WTC11 (cell line): ENCODE data around the gene FYN. TPM values are rescaled to one million over a fixed set of nuclear protein-coding genes. Genes with fewer than 3 reads are reported as not detected.

Source experiments
- ATAC-seq: fragments of 200-7000 bp; cut with Tn5 transposase; 2 replicates; pipeline ENCODE4 v1.10.0; 2021; ENCODE audit warnings: mild to moderate bottlenecking, moderate library complexity
- CTCF ChIA-PET: fragments of 300-600 bp; sonication (Branson Sonifier 250); formaldehyde crosslinking; loops from one replicate; lab custom pipeline; 2021; ENCODE audit warnings: antibody characterized with exemption; lab: Charles Lee
- POLR2A ChIA-PET: fragments of 350-600 bp; sonication (Branson Sonifier 250); formaldehyde crosslinking; loops from one replicate; lab custom pipeline; 2021; ENCODE audit warnings: antibody characterized with exemption; lab: Charles Lee
- DNase-seq: peaks from one replicate; pipeline ENCODE4 v3.0.0; 2021; ENCODE audit warnings: low spot score
- H3K27ac Mint-ChIP-seq: 2 replicates; pipeline ENCODE4 v1.8.0; 2021; ENCODE audit warnings: mixed read lengths
- H3K27me3 Mint-ChIP-seq: 2 replicates; pipeline ENCODE4 v1.8.0; 2021; ENCODE audit warnings: low read depth, mild to moderate bottlenecking, moderate library complexity, mixed read lengths
- H3K36me3 Mint-ChIP-seq: 2 replicates; pipeline ENCODE4 v1.8.0; 2021; ENCODE audit warnings: mixed read lengths
- H3K4me1 Mint-ChIP-seq: 2 replicates; pipeline ENCODE4 v1.8.0; 2022; ENCODE audit warnings: mixed read lengths
- H3K4me3 Mint-ChIP-seq: 2 replicates; pipeline ENCODE4 v1.8.0; 2021; ENCODE audit warnings: mild to moderate bottlenecking, moderate library complexity, mixed read lengths
- H3K9me3 Mint-ChIP-seq: 2 replicates; pipeline ENCODE4 v1.8.0; 2021; ENCODE audit warnings: mixed read lengths
- FOXJ3 ChIP-seq: sonication (generic); formaldehyde crosslinking; IDR thresholded peaks from 2 replicates; pipeline ENCODE4 v1.9.0; 2021; ENCODE audit warnings: missing genetic modification reagents, mild to moderate bottlenecking, borderline replicate concordance
- JAZF1 ChIP-seq: fragments of 250-450 bp; sonication (Bioruptor Pico); IDR thresholded peaks from 2 replicates; pipeline ENCODE4 v1.9.0; 2021; ENCODE audit warnings: moderate library complexity, mild to moderate bottlenecking, inconsistent platforms
- MYBL2 ChIP-seq: sonication (generic); formaldehyde crosslinking; IDR thresholded peaks from 2 replicates; pipeline ENCODE4 v1.8.1; 2023; ENCODE audit warnings: mild to moderate bottlenecking, moderate library complexity, missing genetic modification reagents
- NFATC4 ChIP-seq: fragments of 250-450 bp; sonication (Bioruptor Pico); IDR thresholded peaks from 2 replicates; pipeline ENCODE4 v1.9.0; 2021; ENCODE audit warnings: mild to moderate bottlenecking
- NFYB ChIP-seq: sonication (generic); formaldehyde crosslinking; conservative IDR thresholded peaks from 2 replicates; pipeline ENCODE4 v1.8.0; 2022; ENCODE audit warnings: low read depth, missing genetic modification reagents
- OVOL2 ChIP-seq: fragments of 250-450 bp; sonication (Bioruptor Pico); IDR thresholded peaks from 2 replicates; pipeline ENCODE4 v1.9.0; 2021; ENCODE audit warnings: mild to moderate bottlenecking, borderline replicate concordance
- RELA ChIP-seq: sonication (generic); formaldehyde crosslinking; IDR thresholded peaks from 2 replicates; pipeline ENCODE4 v1.8.1; 2022; ENCODE audit warnings: missing genetic modification reagents, mild to moderate bottlenecking, borderline replicate concordance
- SOX15 ChIP-seq: fragments of 250-450 bp; sonication (Bioruptor Pico); IDR thresholded peaks from 2 replicates; pipeline ENCODE4 v1.9.0; 2021; ENCODE audit warnings: mild to moderate bottlenecking
- TCF7 ChIP-seq: sonication (generic); formaldehyde crosslinking; IDR thresholded peaks from 2 replicates; pipeline ENCODE4 v1.8.0; 2022; ENCODE audit warnings: mild to moderate bottlenecking, low read depth, missing genetic modification reagents, moderate library complexity
- TEAD4 ChIP-seq: sonication (generic); formaldehyde crosslinking; IDR thresholded peaks from 2 replicates; pipeline ENCODE4 v1.8.0; 2022; ENCODE audit warnings: mild to moderate bottlenecking, missing genetic modification reagents
- ZNF219 ChIP-seq: sonication (generic); formaldehyde crosslinking; IDR thresholded peaks from 2 replicates; pipeline ENCODE4 v1.8.0; 2023; ENCODE audit warnings: missing genetic modification reagents, mild to moderate bottlenecking, borderline replicate concordance
- ZNF232 ChIP-seq: sonication (generic); formaldehyde crosslinking; IDR thresholded peaks from 2 replicates; pipeline ENCODE4 v1.8.0; 2022; ENCODE audit warnings: mild to moderate bottlenecking, missing genetic modification reagents
- ZNF263 ChIP-seq: sonication (generic); formaldehyde crosslinking; IDR thresholded peaks from 2 replicates; pipeline ENCODE4 v1.8.1; 2022; ENCODE audit warnings: low read depth, mild to moderate bottlenecking, moderate library complexity, missing genetic modification reagents
- ZNF671 ChIP-seq: fragments of 250-450 bp; sonication (Bioruptor Pico); IDR thresholded peaks from 2 replicates; pipeline ENCODE4 v1.8.0; 2021; ENCODE audit warnings: mild to moderate bottlenecking
- total RNA-seq: library from RNA; stranded (reverse); gene quantifications from 3 replicates; pipeline ENCODE4 v1.2.3, GENCODE V29; 2021
- TF ChIP-seq, protein P1 (sequence below): sonication (generic); formaldehyde crosslinking; IDR thresholded peaks from 2 replicates; pipeline ENCODE4 v1.8.1; 2023; ENCODE audit warnings: mild to moderate bottlenecking, missing genetic modification reagents, moderate library complexity
- TF ChIP-seq, protein P2 (sequence below): sonication (generic); formaldehyde crosslinking; conservative IDR thresholded peaks from 2 replicates; pipeline ENCODE4 v1.8.1; 2023; ENCODE audit warnings: mild to moderate bottlenecking, low read depth, missing genetic modification reagents, moderate library complexity
- TF ChIP-seq, protein P3 (sequence below): fragments of 200-600 bp; IDR thresholded peaks from 2 replicates; pipeline ENCODE4 v1.8.0; 2022; ENCODE audit warnings: antibody characterized with exemption
- TF ChIP-seq, protein P4 (sequence below): sonication (generic); formaldehyde crosslinking; IDR thresholded peaks from 2 replicates; pipeline ENCODE4 v1.8.0; 2022; ENCODE audit warnings: mild to moderate bottlenecking, missing genetic modification reagents
- TF ChIP-seq, protein P5 (sequence below): fragments of 250-450 bp; sonication (Bioruptor Pico); IDR thresholded peaks from 2 replicates; pipeline ENCODE4 v1.9.0; 2021; ENCODE audit warnings: mild to moderate bottlenecking, borderline replicate concordance
- TF ChIP-seq, protein P6 (sequence below): sonication (generic); formaldehyde crosslinking; IDR thresholded peaks from 2 replicates; pipeline ENCODE4 v1.8.0; 2022; ENCODE audit warnings: mild to moderate bottlenecking, missing genetic modification reagents
- TF ChIP-seq, protein P7 (sequence below): sonication (generic); formaldehyde crosslinking; IDR thresholded peaks from 2 replicates; pipeline ENCODE4 v1.8.0; 2023; ENCODE audit warnings: mild to moderate bottlenecking, missing genetic modification reagents

Gene FYN
- total RNA-seq, 1 experiment from 2014 or later, result 63.9 TPM

DNA sequence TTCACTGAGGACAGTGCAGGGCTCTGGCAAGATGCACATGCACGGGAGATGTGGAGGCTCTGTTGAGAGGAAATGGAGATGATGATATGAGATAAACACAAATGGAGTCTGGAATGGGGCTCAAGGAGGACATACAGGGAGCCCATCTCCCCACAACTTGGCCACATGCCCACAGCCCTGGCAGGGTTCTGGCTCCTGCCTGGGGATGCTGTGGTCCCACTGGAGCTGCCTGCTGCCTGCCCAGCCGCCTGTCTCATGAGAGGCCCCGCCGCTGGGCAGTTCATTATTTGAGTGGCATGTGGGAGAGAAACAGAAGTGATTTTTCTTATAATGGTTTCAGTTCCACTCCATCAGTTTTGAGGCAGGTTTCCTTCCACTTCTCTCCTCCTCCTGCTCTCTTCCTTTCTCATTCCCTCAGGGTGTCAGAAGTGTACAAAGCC, 134.0 kb downstream of the FYN start:
- no peak for DNase-seq
- ChIA-PET CTCF (no interaction called here), POLR2A (no interaction called here)
- ATAC-seq, result no peak
- Mint-ChIP-seq H3K4me3 (no peak overlapping the region), H3K27ac (0 out of 2 replicates have a peak overlapping the region, but pooled peaks have one; percentile 28), H3K36me3 (peaks cover 5% of the 10 kb centered on the region), H3K4me1 (peaks cover 26% of the 10 kb centered on the region), H3K27me3 (no peaks in the 10 kb centered on the region), H3K9me3 (0 out of 2 replicates have a peak, but pooled peaks cover 1% of the 10 kb centered on the region)
- no peak for TF ChIP-seq RELA (CRISPR knock-in tag)
- TF ChIP-seq MYBL2 (CRISPR knock-in tag), result no peak
- TF ChIP-seq, protein P1, sequence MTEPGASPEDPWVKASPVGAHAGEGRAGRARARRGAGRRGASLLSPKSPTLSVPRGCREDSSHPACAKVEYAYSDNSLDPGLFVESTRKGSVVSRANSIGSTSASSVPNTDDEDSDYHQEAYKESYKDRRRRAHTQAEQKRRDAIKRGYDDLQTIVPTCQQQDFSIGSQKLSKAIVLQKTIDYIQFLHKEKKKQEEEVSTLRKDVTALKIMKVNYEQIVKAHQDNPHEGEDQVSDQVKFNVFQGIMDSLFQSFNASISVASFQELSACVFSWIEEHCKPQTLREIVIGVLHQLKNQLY (CRISPR knock-in tag), result no peak
- TF ChIP-seq ZNF671 (CRISPR knock-in tag), result no peak
- no peak for TF ChIP-seq FOXJ3 (CRISPR knock-in tag)
- TF ChIP-seq, protein P2, sequence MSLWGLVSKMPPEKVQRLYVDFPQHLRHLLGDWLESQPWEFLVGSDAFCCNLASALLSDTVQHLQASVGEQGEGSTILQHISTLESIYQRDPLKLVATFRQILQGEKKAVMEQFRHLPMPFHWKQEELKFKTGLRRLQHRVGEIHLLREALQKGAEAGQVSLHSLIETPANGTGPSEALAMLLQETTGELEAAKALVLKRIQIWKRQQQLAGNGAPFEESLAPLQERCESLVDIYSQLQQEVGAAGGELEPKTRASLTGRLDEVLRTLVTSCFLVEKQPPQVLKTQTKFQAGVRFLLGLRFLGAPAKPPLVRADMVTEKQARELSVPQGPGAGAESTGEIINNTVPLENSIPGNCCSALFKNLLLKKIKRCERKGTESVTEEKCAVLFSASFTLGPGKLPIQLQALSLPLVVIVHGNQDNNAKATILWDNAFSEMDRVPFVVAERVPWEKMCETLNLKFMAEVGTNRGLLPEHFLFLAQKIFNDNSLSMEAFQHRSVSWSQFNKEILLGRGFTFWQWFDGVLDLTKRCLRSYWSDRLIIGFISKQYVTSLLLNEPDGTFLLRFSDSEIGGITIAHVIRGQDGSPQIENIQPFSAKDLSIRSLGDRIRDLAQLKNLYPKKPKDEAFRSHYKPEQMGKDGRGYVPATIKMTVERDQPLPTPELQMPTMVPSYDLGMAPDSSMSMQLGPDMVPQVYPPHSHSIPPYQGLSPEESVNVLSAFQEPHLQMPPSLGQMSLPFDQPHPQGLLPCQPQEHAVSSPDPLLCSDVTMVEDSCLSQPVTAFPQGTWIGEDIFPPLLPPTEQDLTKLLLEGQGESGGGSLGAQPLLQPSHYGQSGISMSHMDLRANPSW (CRISPR knock-in tag), result no peak
- TF ChIP-seq SOX15 (CRISPR knock-in tag), result no peak
- TF ChIP-seq, protein P3, sequence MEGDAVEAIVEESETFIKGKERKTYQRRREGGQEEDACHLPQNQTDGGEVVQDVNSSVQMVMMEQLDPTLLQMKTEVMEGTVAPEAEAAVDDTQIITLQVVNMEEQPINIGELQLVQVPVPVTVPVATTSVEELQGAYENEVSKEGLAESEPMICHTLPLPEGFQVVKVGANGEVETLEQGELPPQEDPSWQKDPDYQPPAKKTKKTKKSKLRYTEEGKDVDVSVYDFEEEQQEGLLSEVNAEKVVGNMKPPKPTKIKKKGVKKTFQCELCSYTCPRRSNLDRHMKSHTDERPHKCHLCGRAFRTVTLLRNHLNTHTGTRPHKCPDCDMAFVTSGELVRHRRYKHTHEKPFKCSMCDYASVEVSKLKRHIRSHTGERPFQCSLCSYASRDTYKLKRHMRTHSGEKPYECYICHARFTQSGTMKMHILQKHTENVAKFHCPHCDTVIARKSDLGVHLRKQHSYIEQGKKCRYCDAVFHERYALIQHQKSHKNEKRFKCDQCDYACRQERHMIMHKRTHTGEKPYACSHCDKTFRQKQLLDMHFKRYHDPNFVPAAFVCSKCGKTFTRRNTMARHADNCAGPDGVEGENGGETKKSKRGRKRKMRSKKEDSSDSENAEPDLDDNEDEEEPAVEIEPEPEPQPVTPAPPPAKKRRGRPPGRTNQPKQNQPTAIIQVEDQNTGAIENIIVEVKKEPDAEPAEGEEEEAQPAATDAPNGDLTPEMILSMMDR, result no peak
- TF ChIP-seq ZNF232 (CRISPR knock-in tag), result no peak
- TF ChIP-seq, protein P4, sequence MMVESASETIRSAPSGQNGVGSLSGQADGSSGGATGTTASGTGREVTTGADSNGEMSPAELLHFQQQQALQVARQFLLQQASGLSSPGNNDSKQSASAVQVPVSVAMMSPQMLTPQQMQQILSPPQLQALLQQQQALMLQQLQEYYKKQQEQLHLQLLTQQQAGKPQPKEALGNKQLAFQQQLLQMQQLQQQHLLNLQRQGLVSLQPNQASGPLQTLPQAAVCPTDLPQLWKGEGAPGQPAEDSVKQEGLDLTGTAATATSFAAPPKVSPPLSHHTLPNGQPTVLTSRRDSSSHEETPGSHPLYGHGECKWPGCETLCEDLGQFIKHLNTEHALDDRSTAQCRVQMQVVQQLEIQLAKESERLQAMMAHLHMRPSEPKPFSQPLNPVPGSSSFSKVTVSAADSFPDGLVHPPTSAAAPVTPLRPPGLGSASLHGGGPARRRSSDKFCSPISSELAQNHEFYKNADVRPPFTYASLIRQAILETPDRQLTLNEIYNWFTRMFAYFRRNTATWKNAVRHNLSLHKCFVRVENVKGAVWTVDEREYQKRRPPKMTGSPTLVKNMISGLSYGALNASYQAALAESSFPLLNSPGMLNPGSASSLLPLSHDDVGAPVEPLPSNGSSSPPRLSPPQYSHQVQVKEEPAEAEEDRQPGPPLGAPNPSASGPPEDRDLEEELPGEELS (CRISPR knock-in tag), result no peak
- no peak for TF ChIP-seq ZNF219 (CRISPR knock-in tag)
- TF ChIP-seq TCF7 (CRISPR knock-in tag), result no peak
- TF ChIP-seq TEAD4 (CRISPR knock-in tag), result no peak
- TF ChIP-seq NFATC4 (CRISPR knock-in tag), result no peak

DNA sequence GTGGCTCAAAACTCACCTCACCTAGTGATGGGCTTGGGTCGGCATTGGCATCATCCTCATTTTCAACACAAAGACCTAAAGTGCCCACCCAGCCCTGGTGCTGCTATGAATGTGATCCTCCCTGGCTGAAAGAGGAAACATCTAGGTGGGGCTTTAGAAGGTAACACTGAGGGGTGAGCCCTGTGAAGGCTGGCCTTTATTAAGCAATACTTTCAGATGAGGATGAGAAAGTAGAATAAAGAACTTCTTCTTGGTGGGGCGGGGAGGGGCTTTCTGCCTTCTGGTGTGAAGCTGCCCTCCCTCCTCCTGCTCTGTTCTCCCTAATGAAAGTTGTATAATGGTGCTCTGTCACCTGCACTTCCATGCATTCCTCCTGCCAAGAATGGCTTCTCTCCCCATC, 134.6 kb downstream of the FYN start:
- POLR2A ChIA-PET, result no interaction called here
- ATAC-seq (no peak), DNase-seq (no peak)
- H3K4me1 Mint-ChIP-seq, result peaks cover 22% of the 10 kb centered on the region
- peaks cover 9% of the 10 kb centered on the region for H3K36me3 Mint-ChIP-seq
- H3K27me3 Mint-ChIP-seq, result no peaks in the 10 kb centered on the region
- 0 out of 2 replicates have a peak, but pooled peaks cover 6% of the 10 kb centered on the region for H3K9me3 Mint-ChIP-seq
- H3K4me3 Mint-ChIP-seq, result no peak overlapping the region
- CTCF ChIA-PET, result no interaction called here
- no peak overlapping the region for H3K27ac Mint-ChIP-seq
- TF ChIP-seq ZNF219 (CRISPR knock-in tag), result no peak
- TF ChIP-seq, protein P5, sequence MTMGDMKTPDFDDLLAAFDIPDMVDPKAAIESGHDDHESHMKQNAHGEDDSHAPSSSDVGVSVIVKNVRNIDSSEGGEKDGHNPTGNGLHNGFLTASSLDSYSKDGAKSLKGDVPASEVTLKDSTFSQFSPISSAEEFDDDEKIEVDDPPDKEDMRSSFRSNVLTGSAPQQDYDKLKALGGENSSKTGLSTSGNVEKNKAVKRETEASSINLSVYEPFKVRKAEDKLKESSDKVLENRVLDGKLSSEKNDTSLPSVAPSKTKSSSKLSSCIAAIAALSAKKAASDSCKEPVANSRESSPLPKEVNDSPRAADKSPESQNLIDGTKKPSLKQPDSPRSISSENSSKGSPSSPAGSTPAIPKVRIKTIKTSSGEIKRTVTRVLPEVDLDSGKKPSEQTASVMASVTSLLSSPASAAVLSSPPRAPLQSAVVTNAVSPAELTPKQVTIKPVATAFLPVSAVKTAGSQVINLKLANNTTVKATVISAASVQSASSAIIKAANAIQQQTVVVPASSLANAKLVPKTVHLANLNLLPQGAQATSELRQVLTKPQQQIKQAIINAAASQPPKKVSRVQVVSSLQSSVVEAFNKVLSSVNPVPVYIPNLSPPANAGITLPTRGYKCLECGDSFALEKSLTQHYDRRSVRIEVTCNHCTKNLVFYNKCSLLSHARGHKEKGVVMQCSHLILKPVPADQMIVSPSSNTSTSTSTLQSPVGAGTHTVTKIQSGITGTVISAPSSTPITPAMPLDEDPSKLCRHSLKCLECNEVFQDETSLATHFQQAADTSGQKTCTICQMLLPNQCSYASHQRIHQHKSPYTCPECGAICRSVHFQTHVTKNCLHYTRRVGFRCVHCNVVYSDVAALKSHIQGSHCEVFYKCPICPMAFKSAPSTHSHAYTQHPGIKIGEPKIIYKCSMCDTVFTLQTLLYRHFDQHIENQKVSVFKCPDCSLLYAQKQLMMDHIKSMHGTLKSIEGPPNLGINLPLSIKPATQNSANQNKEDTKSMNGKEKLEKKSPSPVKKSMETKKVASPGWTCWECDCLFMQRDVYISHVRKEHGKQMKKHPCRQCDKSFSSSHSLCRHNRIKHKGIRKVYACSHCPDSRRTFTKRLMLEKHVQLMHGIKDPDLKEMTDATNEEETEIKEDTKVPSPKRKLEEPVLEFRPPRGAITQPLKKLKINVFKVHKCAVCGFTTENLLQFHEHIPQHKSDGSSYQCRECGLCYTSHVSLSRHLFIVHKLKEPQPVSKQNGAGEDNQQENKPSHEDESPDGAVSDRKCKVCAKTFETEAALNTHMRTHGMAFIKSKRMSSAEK (CRISPR knock-in tag), result no peak
- TF ChIP-seq ZNF263 (CRISPR knock-in tag), result no peak
- TF ChIP-seq JAZF1 (CRISPR knock-in tag), result no peak
- no peak for TF ChIP-seq OVOL2 (CRISPR knock-in tag)
- TF ChIP-seq NFYB, result no peak
- TF ChIP-seq, protein P6, sequence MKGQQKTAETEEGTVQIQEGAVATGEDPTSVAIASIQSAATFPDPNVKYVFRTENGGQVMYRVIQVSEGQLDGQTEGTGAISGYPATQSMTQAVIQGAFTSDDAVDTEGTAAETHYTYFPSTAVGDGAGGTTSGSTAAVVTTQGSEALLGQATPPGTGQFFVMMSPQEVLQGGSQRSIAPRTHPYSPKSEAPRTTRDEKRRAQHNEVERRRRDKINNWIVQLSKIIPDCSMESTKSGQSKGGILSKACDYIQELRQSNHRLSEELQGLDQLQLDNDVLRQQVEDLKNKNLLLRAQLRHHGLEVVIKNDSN, result no peak
- TF ChIP-seq, protein P7, sequence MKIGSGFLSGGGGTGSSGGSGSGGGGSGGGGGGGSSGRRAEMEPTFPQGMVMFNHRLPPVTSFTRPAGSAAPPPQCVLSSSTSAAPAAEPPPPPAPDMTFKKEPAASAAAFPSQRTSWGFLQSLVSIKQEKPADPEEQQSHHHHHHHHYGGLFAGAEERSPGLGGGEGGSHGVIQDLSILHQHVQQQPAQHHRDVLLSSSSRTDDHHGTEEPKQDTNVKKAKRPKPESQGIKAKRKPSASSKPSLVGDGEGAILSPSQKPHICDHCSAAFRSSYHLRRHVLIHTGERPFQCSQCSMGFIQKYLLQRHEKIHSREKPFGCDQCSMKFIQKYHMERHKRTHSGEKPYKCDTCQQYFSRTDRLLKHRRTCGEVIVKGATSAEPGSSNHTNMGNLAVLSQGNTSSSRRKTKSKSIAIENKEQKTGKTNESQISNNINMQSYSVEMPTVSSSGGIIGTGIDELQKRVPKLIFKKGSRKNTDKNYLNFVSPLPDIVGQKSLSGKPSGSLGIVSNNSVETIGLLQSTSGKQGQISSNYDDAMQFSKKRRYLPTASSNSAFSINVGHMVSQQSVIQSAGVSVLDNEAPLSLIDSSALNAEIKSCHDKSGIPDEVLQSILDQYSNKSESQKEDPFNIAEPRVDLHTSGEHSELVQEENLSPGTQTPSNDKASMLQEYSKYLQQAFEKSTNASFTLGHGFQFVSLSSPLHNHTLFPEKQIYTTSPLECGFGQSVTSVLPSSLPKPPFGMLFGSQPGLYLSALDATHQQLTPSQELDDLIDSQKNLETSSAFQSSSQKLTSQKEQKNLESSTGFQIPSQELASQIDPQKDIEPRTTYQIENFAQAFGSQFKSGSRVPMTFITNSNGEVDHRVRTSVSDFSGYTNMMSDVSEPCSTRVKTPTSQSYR (CRISPR knock-in tag), result no peak
